ENCODE data around the gene CRTAC1.

Gene CRTAC1

GRCh38 chr10:97867220-97867800 is 163.1 kb downstream of the CRTAC1 start:
- H3K4me3 ChIP-seq (ENCODE audit: low read depth, low read length), result no peak overlapping the region

GRCh38 chr10:97866524-97867219 is 163.7 kb downstream of the CRTAC1 start:
- no peak for TF ChIP-seq CTCF (IDR thresholded peaks at IDR 0.05; ENCODE audit: borderline replicate concordance, insufficient read depth, low read depth, low read length)
- H3K4me3 ChIP-seq (ENCODE audit: low read depth, low read length), result no peak overlapping the region

More at GRCh38 chr10:97867220-97867800, 163.1 kb downstream of the CRTAC1 start:
- TF ChIP-seq CTCF (IDR thresholded peaks at IDR 0.05; ENCODE audit: borderline replicate concordance, insufficient read depth, low read depth, low read length), result no peak

GRCh38 chr10:97865488-97865887 is 164.9 kb downstream of the CRTAC1 start:
- H3K4me3 ChIP-seq (ENCODE audit: low read depth, low read length), result no peak overlapping the region
- no peak for TF ChIP-seq CTCF (IDR thresholded peaks at IDR 0.05; ENCODE audit: borderline replicate concordance, insufficient read depth, low read depth, low read length)

- H3K4me3 ChIP-seq (ENCODE audit: low read depth, low read length), result no peak overlapping the region
- TF ChIP-seq CTCF (IDR thresholded peaks at IDR 0.05; ENCODE audit: borderline replicate concordance, insufficient read depth, low read depth, low read length), result no peak
Observed at GRCh38 chr10:97863808-97864207, 166.6 kb downstream of the CRTAC1 start.

- TF ChIP-seq CTCF (IDR thresholded peaks at IDR 0.05; ENCODE audit: borderline replicate concordance, insufficient read depth, low read depth, low read length), result no peak
- H3K4me3 ChIP-seq (ENCODE audit: low read depth, low read length), result no peak overlapping the region
Observed at GRCh38 chr10:97861924-97862323, 168.5 kb downstream of the CRTAC1 start.

- no peak overlapping the region for H3K4me3 ChIP-seq (ENCODE audit: low read depth, low read length)
- no peak for TF ChIP-seq CTCF (IDR thresholded peaks at IDR 0.05; ENCODE audit: borderline replicate concordance, insufficient read depth, low read depth, low read length)
Observed at GRCh38 chr10:97861097-97861750, 169.2 kb downstream of the CRTAC1 start.

All from GM12875 (cell line).